A549 (cell line): Measurements from ENCODE around the gene RAD9A. TPM values are rescaled to one million over a fixed set of nuclear protein-coding genes. Genes with fewer than 3 reads are reported as not detected.

Experiments
- ATAC-seq, 2 experiments: fragments of 200-7000 bp in 1 of 2; fragments of >200 bp in 1 of 2; cut with Nextera tagmentation in 1 of 2; cut with Tn5 transposase in 1 of 2; 3 replicates each; pipeline versions ENCODE4 v1.8.0 to v1.9.1; 2018 to 2020; ENCODE audit warnings: mild to moderate bottlenecking in 1 of 2, moderate library complexity in 1 of 2
- CTCF ChIA-PET: fragments of 300-600 bp; sonication (Branson Sonifier 250); formaldehyde crosslinking; extraction: SDS; loops from one replicate; lab custom pipeline; 2021; ENCODE audit warnings: antibody characterized with exemption, inconsistent platforms; lab: Yijun Ruan, JAX
- POLR2A ChIA-PET: fragments of 350-600 bp; formaldehyde crosslinking; extraction: SDS; loops from one replicate; lab custom pipeline; 2021; ENCODE audit warnings: antibody characterized with exemption, inconsistent platforms; lab: Yijun Ruan, JAX
- DNase-seq, 2 experiments: peaks; one replicate each; pipeline versions ENCODE4 v3.0.0 to v3.0.0-alpha.2; 2011 to 2016; ENCODE audit warnings: low read depth in 1 of 2, low spot score in 1 of 2
- FAIRE-seq: peaks from 2 replicates; lab custom pipeline; 2011; peaks lifted over from hg19 to GRCh38; lab: Jason Lieb, UNC
- H3K27ac ChIP-seq, 2 experiments: fragments of >200 bp; sonication (Bioruptor Twin); formaldehyde crosslinking; 3 replicates each; pipeline ENCODE4 v1.5.1; 2016 to 2017
- H3K4me1 ChIP-seq: fragments of >200 bp; sonication (Bioruptor Twin); formaldehyde crosslinking; 3 replicates; pipeline ENCODE4 v1.6.1; 2016
- H3K4me2 ChIP-seq: fragments of >200 bp; sonication (Bioruptor Twin); formaldehyde crosslinking; 3 replicates; pipeline ENCODE4 v1.6.1; 2016
- H3K4me3 ChIP-seq: fragments of >200 bp; sonication (Bioruptor Twin); formaldehyde crosslinking; 3 replicates; pipeline ENCODE4 v1.5.1; 2016
- H3K9me3 ChIP-seq: fragments of >200 bp; sonication (Bioruptor Twin); formaldehyde crosslinking; 3 replicates; pipeline ENCODE4 v1.6.1; 2016
- CBX2 ChIP-seq: fragments of 200-600 bp; sonication (generic); IDR thresholded peaks from 2 replicates; pipeline ENCODE4 v1.6.1; 2016; ENCODE audit warnings: low read depth, mild to moderate bottlenecking, borderline replicate concordance
- HMGXB4 ChIP-seq: fragments of 250-450 bp; sonication (Bioruptor Pico); IDR thresholded peaks from 2 replicates; pipeline ENCODE4 v1.5.0; 2021; ENCODE audit warnings: mild to moderate bottlenecking, moderate library complexity, borderline replicate concordance
- KDM5A ChIP-seq: fragments of 200-600 bp; sonication (generic); IDR thresholded peaks from 2 replicates; pipeline ENCODE4 v1.6.1; 2016; ENCODE audit warnings: antibody characterized with exemption, mild to moderate bottlenecking
- MAFK ChIP-seq: fragments of 450-650 bp; IDR thresholded peaks from 2 replicates; pipeline ENCODE4 v1.6.1; 2014; ENCODE audit not compliant: partially characterized antibody
- NR3C1 ChIP-seq: fragments of >200 bp; sonication (Bioruptor Twin); formaldehyde crosslinking; IDR thresholded peaks from 3 replicates; pipeline ENCODE4 v1.6.1; 2017
- PBX3 ChIP-seq: IDR thresholded peaks from 2 replicates; pipeline ENCODE4 v1.6.1; 2012
- PHF8 ChIP-seq: fragments of 200-600 bp; sonication (generic); IDR thresholded peaks from 2 replicates; pipeline ENCODE4 v1.6.1; 2016; ENCODE audit warnings: low read depth, mild to moderate bottlenecking, antibody characterized with exemption, moderate library complexity, borderline replicate concordance
- RAD21 ChIP-seq, 2 experiments: fragments of >200 bp in 1 of 2; sonication (Bioruptor Twin) in 1 of 2; formaldehyde crosslinking in 1 of 2; IDR thresholded peaks in 1 of 2; conservative IDR thresholded peaks in 1 of 2; 2 replicates in 1 of 2; 3 replicates in 1 of 2; pipeline ENCODE4 v1.6.1; 2012 to 2018; ENCODE audit warnings: inconsistent platforms in 1 of 2
- WGBS: methylation state at CpG from one replicate; pipeline ENCODE4 v1.1.6; 2017; ENCODE audit errors: missing lambda C conversion rate; 5-methylcytosine and 5-hydroxymethylcytosine counted together
- polyA plus RNA-seq, 4 experiments: library from polyadenylated mRNA; depleted of rRNA in 3 of 4; stranded (reverse); fragments of >200 nt; fragmentation: RNase III in 1 of 4; extraction: RNeasy Plus Mini Kit Qiagen cat#74134 plus additional on column Dnase treatment in 1 of 4; gene quantifications; 2 replicates in 3 of 4; 3 replicates in 1 of 4; pipeline ENCODE4 v1.2.3, GENCODE V29; 2011 to 2017

The RAD9A gene
- polyA plus RNA-seq, 2 of the 4 experiments (the other 2 are of a cell fraction): 19.0 to 43.7 TPM

GRCh38 chr11:67434395-67434881 lies 42.7 kb downstream of the RAD9A start (continued):
- TF ChIP-seq HMGXB4: no peak
- TF ChIP-seq, all 56 proteins: peak for 0

DNA sequence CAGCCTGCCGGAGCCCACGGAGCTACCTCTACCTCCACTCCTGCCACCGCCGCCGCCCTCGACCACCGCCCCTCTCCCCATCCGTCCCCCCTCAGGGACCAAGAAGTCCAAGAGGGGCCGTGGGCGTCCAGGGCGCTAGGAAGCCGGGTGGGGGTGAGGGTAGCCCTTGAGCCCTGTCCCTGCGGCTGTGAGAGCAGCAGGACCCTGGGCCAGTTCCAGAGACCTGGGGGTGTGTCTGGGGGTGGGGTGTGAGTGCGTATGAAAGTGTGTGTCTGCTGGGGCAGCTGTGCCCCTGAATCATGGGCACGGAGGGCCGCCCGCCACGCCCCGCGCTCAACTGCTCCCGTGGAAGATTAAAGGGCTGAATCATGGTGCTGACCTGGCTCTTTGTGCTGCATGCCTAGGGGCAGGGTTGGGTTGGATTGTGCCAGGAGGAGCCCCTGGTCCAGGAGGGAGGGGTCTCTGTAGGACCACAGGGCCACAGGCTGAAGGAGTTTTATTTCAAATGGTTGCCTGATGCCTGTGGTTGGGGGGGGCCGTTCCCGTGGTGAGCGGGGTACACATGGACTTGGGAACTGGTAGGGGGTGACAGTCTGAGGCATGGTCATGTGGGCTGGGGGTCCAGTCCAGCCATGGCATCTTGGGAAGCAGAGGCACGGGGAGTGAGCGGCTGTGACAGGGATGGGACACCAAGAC lies 43.4 kb downstream of the RAD9A start:
- Histone ChIP-seq H3K27ac (0 out of 6 replicates have a peak overlapping the region, but pooled peaks of 1 of the 2 experiments have one; percentile 4), H3K9me3 (no peaks in the 10 kb centered on the region), H3K4me3 (no peak overlapping the region), H3K4me2 (no peak overlapping the region), H3K4me1 (peaks cover 15% of the 10 kb centered on the region; the same call in 1 of the 3 replicates)
- DNase-seq: no peak
- no peak for FAIRE-seq
- no peak for ATAC-seq
- POLR2A ChIA-PET: no interaction called here
- WGBS: 89% methylated on average over 17 of the region's 26 CpGs
- TF ChIP-seq MAFK: peak; percentile 15
- TF ChIP-seq RAD21 (conservative IDR thresholded peaks at IDR 0.05 in 1 of 2, IDR thresholded peaks at IDR 0.05 in 1 of 2): no peak
- CTCF ChIA-PET: interaction anchor here (1.7 kb wide), 1 partner anchor 17 kb away, joined by 4 read pairs; the partner anchor contains the start of gene GPR152

GRCh38 chr11:67435727-67436458 lies 44.1 kb downstream of the RAD9A start:
- ChIA-PET POLR2A (no interaction called here), CTCF (interaction anchor here (0.6 kb wide), 2 partner anchors 39 to 836 kb away, joined by 3 to 4 read pairs; partner anchors contain the start of gene C11orf24)
- DNase-seq (no peak), ATAC-seq (no peak; a peak in 1 of 6 replicates), FAIRE-seq (no peak)
- TF ChIP-seq NR3C1: no peak
- peak; percentile 6; the same call in 1 of the 2 replicates for TF ChIP-seq PBX3
- H3K4me3 ChIP-seq: no peak overlapping the region
- H3K27ac ChIP-seq: 0 out of 6 replicates have a peak overlapping the region, but pooled peaks of 1 of the 2 experiments have one; percentile 6
- H3K9me3 ChIP-seq: no peaks in the 10 kb centered on the region
- peaks cover 15% of the 10 kb centered on the region; the same call in 1 of the 3 replicates for H3K4me1 ChIP-seq
- H3K4me2 ChIP-seq: no peak overlapping the region
- WGBS: 95% methylated on average over 29 of the region's 38 CpGs

DNA sequence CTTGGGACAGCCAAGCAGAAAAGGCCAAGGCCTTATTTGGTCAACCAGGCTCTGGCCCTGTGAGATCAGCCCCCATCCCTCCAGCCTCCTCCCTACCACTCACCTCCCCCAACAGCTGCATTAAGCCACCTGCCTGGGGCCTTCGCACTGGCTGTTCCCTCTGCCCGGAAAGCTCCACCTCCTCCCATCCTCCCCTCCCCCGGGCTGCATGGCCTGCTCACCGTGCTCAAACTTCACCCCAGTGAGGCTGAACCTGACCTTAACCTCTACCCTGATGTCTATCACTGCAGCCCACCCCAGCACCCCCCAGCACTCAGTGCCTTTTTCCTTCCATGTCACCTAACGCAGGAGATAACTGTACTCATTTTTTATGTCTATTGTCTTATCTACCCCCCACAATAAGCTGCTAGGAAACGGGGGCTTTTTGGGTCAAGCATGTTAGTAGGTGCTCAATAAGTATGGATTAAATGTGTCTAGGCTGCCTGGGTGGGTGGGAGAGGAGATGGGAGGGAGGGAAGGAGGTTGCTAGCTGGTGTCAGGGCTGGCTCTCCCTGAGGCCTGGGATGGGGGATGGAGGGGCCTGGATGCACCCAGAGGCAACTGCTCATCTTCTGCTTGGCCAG lies 44.8 kb downstream of the RAD9A start:
- no peaks in the 10 kb centered on the region for H3K9me3 ChIP-seq
- H3K27ac ChIP-seq: no peak overlapping the region; a peak in 1 of 6 replicates
- CTCF ChIA-PET: interaction anchor here (0.6 to 2.2 kb wide), 5 partner anchors 8 to 835 kb away, joined by 3 to 6 read pairs (median 6); partner anchors contain the start of genes C11orf24, PPP1CA and RPS6KB2
- WGBS: 64% methylated on average over 6 of the region's 6 CpGs
- H3K4me1 ChIP-seq: peaks cover 15% of the 10 kb centered on the region; the same call in 1 of the 3 replicates
- H3K4me3 ChIP-seq: no peak overlapping the region
- TF ChIP-seq KDM5A (no peak), PHF8 (no peak), PBX3 (no peak), CBX2 (no peak)
- DNase-seq (no peak), FAIRE-seq (no peak), ATAC-seq (peak; percentile 3 to 9; a peak in 1 of 6 replicates)
- H3K4me2 ChIP-seq: no peak overlapping the region
- POLR2A ChIA-PET: interaction anchor here (2.8 kb wide), 1 partner anchor 35 kb away, joined by 12 read pairs; the partner anchor contains the start of gene PPP1CA
